ENCODE data around the gene ANKRD31. TPM values are rescaled to one million over a fixed set of nuclear protein-coding genes. Genes with fewer than 3 reads are reported as not detected.
"Not testable (repeated sequence)": the region's sequence is repeated elsewhere in the genome, so short reads cannot be mapped to it uniquely, and the experiment has no call there.

Gene ANKRD31
- total RNA-seq, 4 donors from 2014 or later, result 0.19 TPM; not detected in 3

- H3K27ac ChIP-seq, result no peak overlapping the region
- no peak for DNase-seq
- H3K9me3 ChIP-seq, result no peaks in the 10 kb centered on the region
- no peaks in the 10 kb centered on the region for H3K36me3 ChIP-seq
- no peaks in the 10 kb centered on the region for H3K4me1 ChIP-seq
- no peak overlapping the region for H3K4me3 ChIP-seq
- no peaks in the 10 kb centered on the region for H3K27me3 ChIP-seq
- TF ChIP-seq POLR2A (IDR thresholded peaks at IDR 0.05) (no peak), CTCF (IDR thresholded peaks at IDR 0.05) (no peak)
Observed at GRCh38 chr5:75088648-75089047, 148.0 kb downstream of the ANKRD31 start.

- DNase-seq, result no peak
- Histone ChIP-seq H3K36me3 (no peaks in the 10 kb centered on the region), H3K27me3 (no peaks in the 10 kb centered on the region), H3K4me3 (no peak overlapping the region), H3K4me1 (no peaks in the 10 kb centered on the region), H3K27ac (no peak overlapping the region), H3K9me3 (no peaks in the 10 kb centered on the region)
- TF ChIP-seq POLR2A (IDR thresholded peaks at IDR 0.05), result no peak
- no peak for TF ChIP-seq CTCF (IDR thresholded peaks at IDR 0.05)
Observed at GRCh38 chr5:75081510-75081909, 155.2 kb downstream of the ANKRD31 start.

GRCh38 chr5:75079346-75079745, 157.3 kb downstream of the ANKRD31 start:
- not testable (repeated sequence) for H3K27ac ChIP-seq, H3K4me3 ChIP-seq, H3K4me1 ChIP-seq, H3K27me3 ChIP-seq, H3K9me3 ChIP-seq, H3K36me3 ChIP-seq, DNase-seq

- H3K4me3 ChIP-seq, result no peak overlapping the region
- no peaks in the 10 kb centered on the region for H3K9me3 ChIP-seq
- DNase-seq, result no peak
- H3K27ac ChIP-seq, result no peak overlapping the region
- H3K27me3 ChIP-seq, result no peaks in the 10 kb centered on the region
- H3K4me1 ChIP-seq, result no peaks in the 10 kb centered on the region
- H3K36me3 ChIP-seq, result no peaks in the 10 kb centered on the region
- TF ChIP-seq CTCF (IDR thresholded peaks at IDR 0.05), result no peak
- no peak for TF ChIP-seq POLR2A (IDR thresholded peaks at IDR 0.05)
Observed at GRCh38 chr5:75078027-75078426, 158.7 kb downstream of the ANKRD31 start.

GRCh38 chr5:75072061-75072460, 164.6 kb downstream of the ANKRD31 start:
- Histone ChIP-seq H3K27ac (no peak overlapping the region), H3K27me3 (no peaks in the 10 kb centered on the region), H3K4me3 (no peak overlapping the region), H3K36me3 (no peaks in the 10 kb centered on the region), H3K9me3 (no peaks in the 10 kb centered on the region), H3K4me1 (no peaks in the 10 kb centered on the region)
- no peak for TF ChIP-seq POLR2A (IDR thresholded peaks at IDR 0.05)
- no peak for TF ChIP-seq CTCF (IDR thresholded peaks at IDR 0.05)
- no peak for DNase-seq

GRCh38 chr5:75071100-75071499, 165.6 kb downstream of the ANKRD31 start:
- Histone ChIP-seq H3K36me3 (no peaks in the 10 kb centered on the region), H3K9me3 (no peaks in the 10 kb centered on the region), H3K27ac (no peak overlapping the region), H3K4me1 (no peaks in the 10 kb centered on the region), H3K27me3 (no peaks in the 10 kb centered on the region), H3K4me3 (no peak overlapping the region)
- TF ChIP-seq CTCF (IDR thresholded peaks at IDR 0.05), result no peak
- no peak for TF ChIP-seq POLR2A (IDR thresholded peaks at IDR 0.05)
- no peak for DNase-seq
